HTR-8/SVneo (cell line): ENCODE data around the gene ARFGAP2.
"Not testable (repeated sequence)": the region's sequence is repeated elsewhere in the genome, so short reads cannot be mapped to it uniquely, and the experiment has no call there.

ENCODE experiments used
- DNase-seq: peaks from one replicate; pipeline ENCODE4 v3.0.0; 2011; ENCODE audit warnings: low spot score, mixed read lengths; ENCODE audit not compliant: insufficient read length
- FAIRE-seq: peaks from 2 replicates; lab custom pipeline; 2011; peaks lifted over from hg19 to GRCh38; lab: Jason Lieb, UNC

The ARFGAP2 gene

GRCh38 chr11:47118958-47119688 lies 57.6 kb downstream of the ARFGAP2 start:
- not testable (repeated sequence) for DNase-seq

More at GRCh38 chr11:47118958-47119688, 57.6 kb downstream of the ARFGAP2 start:
- not testable (repeated sequence) for FAIRE-seq
